Measurements from ENCODE around the gene PRKD3. TPM values are rescaled to one million over a fixed set of nuclear protein-coding genes. Genes with fewer than 3 reads are reported as not detected.

Gene PRKD3
- total RNA-seq, 4 donors from 2014 or later: 31.8 to 47.3 (median 36.3) TPM

- WGBS: 73% methylated on average over 7 of the region's 7 CpGs
- Histone ChIP-seq H3K27ac (replicated peaks in 1 of 4) (no peak overlapping the region), H3K4me3 (no peak overlapping the region), H3K4me1 (peaks cover 0 to 7% (median 6%) of the 10 kb centered on the region in 4 donors), H3K9me3 (no peaks in the 10 kb centered on the region), H3K27me3 (no peaks in the 10 kb centered on the region), H3K36me3 (no peaks in the 10 kb centered on the region)
- no peak for DNase-seq (ENCODE audit: extremely low spot score)
- no peak for TF ChIP-seq EP300 (IDR thresholded peaks at IDR 0.05)
- no peak for TF ChIP-seq CTCF (IDR thresholded peaks at IDR 0.05)
- peak in 1 of 2 donors; percentile 55 for TF ChIP-seq POLR2AphosphoS5 (IDR thresholded peaks at IDR 0.05)
- TF ChIP-seq POLR2A (IDR thresholded peaks at IDR 0.05; ENCODE audit: low read depth): no peak
- intact Hi-C loops (cut with DNase I): no loop called here
These were observed 42.7 kb upstream of the PRKD3 start for GRCh38 chr2:37367310-37367709.

- Histone ChIP-seq H3K27ac (replicated peaks in 1 of 4) (no peak overlapping the region), H3K36me3 (no peaks in the 10 kb centered on the region), H3K9me3 (no peaks in the 10 kb centered on the region), H3K4me1 (peaks cover 0 to 7% (median 6%) of the 10 kb centered on the region in 4 donors), H3K27me3 (no peaks in the 10 kb centered on the region), H3K4me3 (no peak overlapping the region)
- no peak for TF ChIP-seq POLR2A (IDR thresholded peaks at IDR 0.05; ENCODE audit: low read depth)
- no peak for TF ChIP-seq POLR2AphosphoS5 (IDR thresholded peaks at IDR 0.05)
- TF ChIP-seq EP300 (IDR thresholded peaks at IDR 0.05): no peak
- no peak for TF ChIP-seq CTCF (IDR thresholded peaks at IDR 0.05)
- DNase-seq (ENCODE audit: extremely low spot score): no peak
- intact Hi-C loops (cut with DNase I): no loop called here
- WGBS: 56% methylated on average over 4 of the region's 4 CpGs
These were observed 42.1 kb upstream of the PRKD3 start for GRCh38 chr2:37366773-37367172.

GRCh38 chr2:37365669-37366068 lies 41.0 kb upstream of the PRKD3 start:
- Histone ChIP-seq H3K4me3 (no peak overlapping the region), H3K36me3 (no peaks in the 10 kb centered on the region), H3K27me3 (no peaks in the 10 kb centered on the region), H3K4me1 (peaks cover 0 to 7% (median 6%) of the 10 kb centered on the region in 4 donors), H3K9me3 (no peaks in the 10 kb centered on the region), H3K27ac (replicated peaks in 1 of 4) (no peak overlapping the region)
- DNase-seq (ENCODE audit: extremely low spot score): peak; percentile 29
- intact Hi-C loops (cut with DNase I): no loop called here
- 87% methylated on average over 2 of the region's 2 CpGs for WGBS
- no peak for TF ChIP-seq POLR2AphosphoS5 (IDR thresholded peaks at IDR 0.05)

GRCh38 chr2:37364351-37364750 lies 39.7 kb upstream of the PRKD3 start:
- intact Hi-C loops (cut with DNase I): no loop called here
- peaks cover 0 to 7% (median 6%) of the 10 kb centered on the region in 4 donors for H3K4me1 ChIP-seq
- peak; percentile 60 for DNase-seq (ENCODE audit: extremely low spot score)
- no peak overlapping the region for H3K27ac ChIP-seq (replicated peaks in 1 of 4)
- TF ChIP-seq CTCF (IDR thresholded peaks at IDR 0.05): no peak
- no peak for TF ChIP-seq POLR2A (IDR thresholded peaks at IDR 0.05; ENCODE audit: low read depth)
- TF ChIP-seq POLR2AphosphoS5 (IDR thresholded peaks at IDR 0.05): no peak
- no peak for TF ChIP-seq EP300 (IDR thresholded peaks at IDR 0.05)
- 94% methylated on average over 6 of the region's 6 CpGs for WGBS
- H3K4me3 ChIP-seq: no peak overlapping the region
- H3K9me3 ChIP-seq: no peaks in the 10 kb centered on the region
- H3K36me3 ChIP-seq: no peaks in the 10 kb centered on the region
- H3K27me3 ChIP-seq: no peaks in the 10 kb centered on the region

GRCh38 chr2:37361994-37362698 lies 37.5 kb upstream of the PRKD3 start:
- Histone ChIP-seq H3K4me1 (peaks cover 0 to 3% (median 2%) of the 10 kb centered on the region in 4 donors), H3K9me3 (no peaks in the 10 kb centered on the region), H3K4me3 (no peak overlapping the region), H3K36me3 (no peaks in the 10 kb centered on the region), H3K27ac (replicated peaks in 1 of 4) (no peak overlapping the region), H3K27me3 (no peaks in the 10 kb centered on the region)
- intact Hi-C loops (cut with DNase I): no loop called here
- 90% methylated on average over 9 of the region's 9 CpGs for whole genome bisulfite sequencing
- DNase-seq (ENCODE audit: extremely low spot score): peak; percentile 42
- TF ChIP-seq POLR2AphosphoS5 (IDR thresholded peaks at IDR 0.05): no peak
- TF ChIP-seq EP300 (IDR thresholded peaks at IDR 0.05): no peak
- no peak for TF ChIP-seq CTCF (IDR thresholded peaks at IDR 0.05)
- no peak for TF ChIP-seq POLR2A (IDR thresholded peaks at IDR 0.05; ENCODE audit: low read depth)

Measured in esophagus muscularis mucosa (tissue), 4 donors.